ENCODE measurements around the gene SURF4. TPM values are rescaled to one million over a fixed set of nuclear protein-coding genes. Genes with fewer than 3 reads are reported as not detected.

The SURF4 gene
- polyA plus RNA-seq, 2 of the 4 experiments (the other 2 are of a cell fraction) = 159 to 169 TPM

DNA sequence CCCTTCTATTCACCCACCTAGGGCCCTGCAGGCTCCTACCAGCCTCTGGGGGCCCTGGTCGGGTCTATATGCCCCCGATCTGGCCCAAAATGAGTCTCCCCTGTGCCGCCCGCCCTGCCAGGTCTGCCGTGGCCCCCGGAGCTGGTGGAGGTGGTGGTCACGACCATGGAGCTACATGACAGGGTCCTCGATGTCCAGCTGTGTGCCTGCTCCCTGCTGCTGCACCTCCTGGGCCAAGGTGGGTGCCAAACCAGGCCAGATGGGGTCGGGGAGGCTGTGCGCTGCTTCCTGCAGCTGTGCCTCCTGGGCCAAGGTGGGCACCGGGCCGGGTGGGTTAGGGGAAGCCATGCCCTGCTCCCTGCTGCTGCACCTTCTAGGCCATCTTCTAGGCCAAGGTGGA, 24.4 kb upstream of the SURF4 start (continued):
- TF ChIP-seq, protein P1, sequence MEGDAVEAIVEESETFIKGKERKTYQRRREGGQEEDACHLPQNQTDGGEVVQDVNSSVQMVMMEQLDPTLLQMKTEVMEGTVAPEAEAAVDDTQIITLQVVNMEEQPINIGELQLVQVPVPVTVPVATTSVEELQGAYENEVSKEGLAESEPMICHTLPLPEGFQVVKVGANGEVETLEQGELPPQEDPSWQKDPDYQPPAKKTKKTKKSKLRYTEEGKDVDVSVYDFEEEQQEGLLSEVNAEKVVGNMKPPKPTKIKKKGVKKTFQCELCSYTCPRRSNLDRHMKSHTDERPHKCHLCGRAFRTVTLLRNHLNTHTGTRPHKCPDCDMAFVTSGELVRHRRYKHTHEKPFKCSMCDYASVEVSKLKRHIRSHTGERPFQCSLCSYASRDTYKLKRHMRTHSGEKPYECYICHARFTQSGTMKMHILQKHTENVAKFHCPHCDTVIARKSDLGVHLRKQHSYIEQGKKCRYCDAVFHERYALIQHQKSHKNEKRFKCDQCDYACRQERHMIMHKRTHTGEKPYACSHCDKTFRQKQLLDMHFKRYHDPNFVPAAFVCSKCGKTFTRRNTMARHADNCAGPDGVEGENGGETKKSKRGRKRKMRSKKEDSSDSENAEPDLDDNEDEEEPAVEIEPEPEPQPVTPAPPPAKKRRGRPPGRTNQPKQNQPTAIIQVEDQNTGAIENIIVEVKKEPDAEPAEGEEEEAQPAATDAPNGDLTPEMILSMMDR (IDR thresholded peaks at IDR 0.05) = no peak
- TF ChIP-seq TP53 (CRISPR knock-in tag; IDR thresholded peaks at IDR 0.05) = no peak
- TF ChIP-seq, protein P2, sequence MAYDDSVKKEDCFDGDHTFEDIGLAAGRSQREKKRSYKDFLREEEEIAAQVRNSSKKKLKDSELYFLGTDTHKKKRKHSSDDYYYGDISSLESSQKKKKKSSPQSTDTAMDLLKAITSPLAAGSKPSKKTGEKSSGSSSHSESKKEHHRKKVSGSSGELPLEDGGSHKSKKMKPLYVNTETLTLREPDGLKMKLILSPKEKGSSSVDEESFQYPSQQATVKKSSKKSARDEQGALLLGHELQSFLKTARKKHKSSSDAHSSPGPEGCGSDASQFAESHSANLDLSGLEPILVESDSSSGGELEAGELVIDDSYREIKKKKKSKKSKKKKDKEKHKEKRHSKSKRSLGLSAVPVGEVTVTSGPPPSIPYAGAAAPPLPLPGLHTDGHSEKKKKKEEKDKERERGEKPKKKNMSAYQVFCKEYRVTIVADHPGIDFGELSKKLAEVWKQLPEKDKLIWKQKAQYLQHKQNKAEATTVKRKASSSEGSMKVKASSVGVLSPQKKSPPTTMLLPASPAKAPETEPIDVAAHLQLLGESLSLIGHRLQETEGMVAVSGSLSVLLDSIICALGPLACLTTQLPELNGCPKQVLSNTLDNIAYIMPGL (CRISPR knock-in tag; IDR thresholded peaks at IDR 0.05; ENCODE audit: borderline replicate concordance) = no peak
- no peak for TF ChIP-seq JUNB (IDR thresholded peaks at IDR 0.05)
- TF ChIP-seq, protein P3, sequence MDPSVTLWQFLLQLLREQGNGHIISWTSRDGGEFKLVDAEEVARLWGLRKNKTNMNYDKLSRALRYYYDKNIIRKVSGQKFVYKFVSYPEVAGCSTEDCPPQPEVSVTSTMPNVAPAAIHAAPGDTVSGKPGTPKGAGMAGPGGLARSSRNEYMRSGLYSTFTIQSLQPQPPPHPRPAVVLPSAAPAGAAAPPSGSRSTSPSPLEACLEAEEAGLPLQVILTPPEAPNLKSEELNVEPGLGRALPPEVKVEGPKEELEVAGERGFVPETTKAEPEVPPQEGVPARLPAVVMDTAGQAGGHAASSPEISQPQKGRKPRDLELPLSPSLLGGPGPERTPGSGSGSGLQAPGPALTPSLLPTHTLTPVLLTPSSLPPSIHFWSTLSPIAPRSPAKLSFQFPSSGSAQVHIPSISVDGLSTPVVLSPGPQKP (IDR thresholded peaks at IDR 0.05; ENCODE audit: low read depth, low read length) = no peak

DNA sequence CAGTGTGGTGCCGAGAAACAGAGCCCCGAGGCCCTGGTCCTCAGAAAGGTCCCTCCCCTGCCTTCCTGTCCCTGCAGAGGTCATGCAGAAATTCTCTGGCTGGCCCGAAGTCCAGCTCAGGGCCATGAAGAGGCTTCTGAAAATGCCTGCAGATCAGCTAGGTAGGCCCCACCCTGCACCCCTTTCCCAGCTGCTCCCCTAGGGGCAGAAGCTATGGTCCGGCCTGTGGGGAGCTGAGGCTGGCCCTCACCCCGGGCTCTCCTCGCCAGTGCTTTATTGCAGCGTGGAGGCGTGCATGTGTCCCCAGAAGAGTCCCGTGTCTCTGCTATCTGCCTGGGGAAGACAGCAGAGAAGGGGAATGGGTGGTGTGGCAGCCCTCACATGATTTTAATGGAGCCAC, 22.0 kb upstream of the SURF4 start:
- TF ChIP-seq NPAS2 (CRISPR knock-in tag; IDR thresholded peaks at IDR 0.05; ENCODE audit: borderline replicate concordance) = no peak
- FAIRE-seq = no peak
- no peak for DNase-seq (ENCODE audit: low read depth in 1 of 2, low spot score in 1 of 2)
- ATAC-seq = peak; percentile 6 to 11; a peak in 1 of 6 replicates
- ChIA-PET POLR2A (no interaction called here), CTCF (interaction anchor here (1.1 to 4.4 kb wide), 6 partner anchors 8 to 89 kb away, joined by 3 to 21 read pairs (median 5); no protein-coding TSS in a partner anchor)
- 69% methylated on average over 9 of the region's 9 CpGs for WGBS (ENCODE audit: missing lambda C conversion rate)
- Histone ChIP-seq H3K9me3 (no peaks in the 10 kb centered on the region), H3K4me1 (no peaks in the 10 kb centered on the region), H3K4me3 (no peak overlapping the region), H3K27ac (no peak overlapping the region), H3K4me2 (no peak overlapping the region)

DNA sequence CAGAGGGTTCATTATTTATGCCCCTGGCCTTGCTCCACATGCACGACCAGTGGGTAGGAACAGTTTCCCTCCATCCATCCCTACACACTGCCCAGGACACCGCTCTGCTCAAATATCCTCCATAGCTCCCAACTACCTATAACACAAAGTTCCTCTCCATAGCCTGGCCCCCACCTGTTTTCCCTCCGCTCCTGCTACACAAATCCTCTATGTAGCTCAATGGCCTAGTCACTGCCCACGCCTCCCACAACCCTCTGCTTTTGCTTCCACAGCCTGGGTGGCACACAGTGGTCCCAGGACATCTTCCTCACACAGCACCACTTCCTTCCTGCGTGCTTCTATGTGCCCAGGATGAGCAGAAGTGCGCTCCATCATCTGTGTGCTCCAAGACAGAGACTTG, 21.5 kb upstream of the SURF4 start:
- no peak overlapping the region for H3K4me3 ChIP-seq
- H3K9me3 ChIP-seq = no peaks in the 10 kb centered on the region
- FAIRE-seq (no peak), DNase-seq (ENCODE audit: low read depth in 1 of 2, low spot score in 1 of 2) (no peak), ATAC-seq (peak; percentile 4 to 6; a peak in 3 of 6 replicates)
- ChIA-PET CTCF (interaction anchor here (1.0 to 4.4 kb wide), 8 partner anchors 8 to 92 kb away, joined by 3 to 21 read pairs (median 4); no protein-coding TSS in a partner anchor), POLR2A (no interaction called here)
- WGBS (ENCODE audit: missing lambda C conversion rate) = 74% methylated on average over 6 of the region's 6 CpGs
- TF ChIP-seq ZSCAN20 (CRISPR knock-in tag; IDR thresholded peaks at IDR 0.05) (no peak), MAFK (IDR thresholded peaks at IDR 0.05; ENCODE audit: partially characterized antibody) (no peak), MYC (IDR thresholded peaks at IDR 0.05; ENCODE audit: borderline replicate concordance, low read length) (no peak), JUN (IDR thresholded peaks at IDR 0.05) (no peak), RAD21 (conservative IDR thresholded peaks at IDR 0.05 in 1 of 2, IDR thresholded peaks at IDR 0.05 in 1 of 2) (no peak), GATA3 (IDR thresholded peaks at IDR 0.05; ENCODE audit: borderline replicate concordance) (no peak), NPAS2 (CRISPR knock-in tag; IDR thresholded peaks at IDR 0.05; ENCODE audit: borderline replicate concordance) (no peak)
- no peaks in the 10 kb centered on the region for H3K4me1 ChIP-seq
- H3K4me2 ChIP-seq = no peak overlapping the region
- no peak overlapping the region for H3K27ac ChIP-seq

DNA sequence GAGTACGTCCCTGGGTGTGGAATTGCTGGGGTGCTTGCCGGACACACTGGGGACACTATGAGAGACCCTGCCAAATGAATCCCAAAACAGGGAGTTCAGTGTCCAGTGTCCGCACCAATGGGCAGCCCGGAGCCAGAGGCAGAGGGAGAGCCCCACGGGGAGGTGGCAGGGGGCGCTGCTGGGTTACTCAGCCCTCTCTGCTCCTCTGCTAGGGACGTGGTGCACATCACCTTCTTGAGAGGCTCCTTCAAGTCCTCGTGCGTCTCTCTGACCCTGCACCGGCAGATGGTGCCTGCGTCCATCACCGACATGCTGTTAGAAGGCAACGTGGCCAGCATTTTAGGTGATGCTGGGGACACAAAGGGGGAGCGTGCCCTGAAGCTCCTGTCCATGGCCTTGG, 21.1 kb upstream of the SURF4 start:
- H3K4me1 ChIP-seq = no peaks in the 10 kb centered on the region
- ATAC-seq (peak; percentile 74 to 83), FAIRE-seq (no peak), DNase-seq (ENCODE audit: low read depth in 1 of 2, low spot score in 1 of 2) (peak; percentile 27 to 61)
- no peaks in the 10 kb centered on the region for H3K9me3 ChIP-seq
- 25% methylated on average over 12 of the region's 14 CpGs for WGBS (ENCODE audit: missing lambda C conversion rate)
- no peak overlapping the region for H3K27ac ChIP-seq
- H3K4me3 ChIP-seq = no peak overlapping the region
- TF ChIP-seq RAD21 (conservative IDR thresholded peaks at IDR 0.05 in 1 of 2, IDR thresholded peaks at IDR 0.05 in 1 of 2) (peak in 1 of 2 experiments; percentile 34; a peak in 1 of 5 replicates), NR3C1 (IDR thresholded peaks at IDR 0.05) (no peak), HOXB5 (CRISPR knock-in tag; IDR thresholded peaks at IDR 0.05) (no peak)
- TF ChIP-seq, protein P1 (IDR thresholded peaks at IDR 0.05) = peak; percentile 23; the same call in 1 of the 3 replicates
- H3K4me2 ChIP-seq = no peak overlapping the region
- CTCF ChIA-PET = interaction anchor here (1.0 to 4.4 kb wide), 11 partner anchors 9 to 93 kb away, joined by 3 to 21 read pairs (median 3); no protein-coding TSS in a partner anchor
- POLR2A ChIA-PET = no interaction called here
